Keratinocyte (primary cell): Measurements from ENCODE around the gene FAM162A. TPM values are rescaled to one million over a fixed set of nuclear protein-coding genes. Genes with fewer than 3 reads are reported as not detected.

Experiments used
- DNase-seq: peaks from one replicate; pipeline ENCODE4 v3.0.0-alpha.2; 2011; ENCODE audit warnings: low read depth, missing footprints, low spot score
- FAIRE-seq: peaks from 2 replicates; lab custom pipeline; 2011; peaks lifted over from hg19 to GRCh38; lab: Jason Lieb, UNC
- H2AFZ ChIP-seq: 2 replicates; pipeline ENCODE4 v1.6.0; 2012; ENCODE audit warnings: low read length, control low read depth, inconsistent platforms; ENCODE audit not compliant: control insufficient read depth
- H3K27ac ChIP-seq: 2 replicates; pipeline ENCODE4 v1.5.1; 2011; ENCODE audit warnings: low read length; ENCODE audit not compliant: control insufficient read depth, insufficient read depth
- H3K27me3 ChIP-seq: 3 replicates; pipeline ENCODE4 v1.6.0; 2011; ENCODE audit warnings: low read length; ENCODE audit not compliant: control insufficient read depth, insufficient read depth; ENCODE audit errors: extremely low read depth
- H3K36me3 ChIP-seq, 2 experiments: 2 replicates in 1 of 2; 3 replicates in 1 of 2; pipeline ENCODE4 v1.5.1; 2011; ENCODE audit warnings: low read length in 2 of 2, mild to moderate bottlenecking in 1 of 2; ENCODE audit not compliant: control insufficient read depth in 2 of 2, insufficient read depth in 2 of 2; ENCODE audit errors: extremely low read depth in 1 of 2
- H3K4me1 ChIP-seq: 3 replicates; pipeline ENCODE4 v1.5.1; 2011; ENCODE audit warnings: low read length; ENCODE audit not compliant: control insufficient read depth, insufficient read depth; ENCODE audit errors: extremely low read depth
- H3K4me2 ChIP-seq: 3 replicates; pipeline ENCODE4 v1.6.0; 2011; ENCODE audit warnings: low read depth, low read length; ENCODE audit not compliant: control insufficient read depth, insufficient read depth; ENCODE audit errors: extremely low read depth
- H3K4me3 ChIP-seq, 3 experiments: fragments of 200-600 bp in 1 of 3; sonication (generic) in 1 of 3; 2 replicates in 2 of 3; 3 replicates in 1 of 3; pipeline ENCODE4 v1.5.1; 2011 to 2016; ENCODE audit warnings: low read length in 3 of 3, mild to moderate bottlenecking in 3 of 3, control low read depth in 2 of 3, inconsistent platforms in 1 of 3, low read depth in 1 of 3, mixed read lengths in 1 of 3, mixed run types in 1 of 3, moderate library complexity in 1 of 3; ENCODE audit not compliant: control insufficient read depth in 2 of 3, insufficient read depth in 2 of 3; ENCODE audit errors: extremely low read depth in 1 of 3
- H3K79me2 ChIP-seq: 2 replicates; pipeline ENCODE4 v1.6.0; 2012; ENCODE audit warnings: low read length; ENCODE audit not compliant: control insufficient read depth, insufficient read depth
- H3K9ac ChIP-seq: 3 replicates; pipeline ENCODE4 v1.6.0; 2011; ENCODE audit warnings: low read length; ENCODE audit not compliant: control insufficient read depth, insufficient read depth; ENCODE audit errors: extremely low read depth
- H3K9me1 ChIP-seq: 3 replicates; pipeline ENCODE4 v1.6.0; 2011; ENCODE audit warnings: low read length; ENCODE audit not compliant: control insufficient read depth, insufficient read depth; ENCODE audit errors: extremely low read depth
- H3K9me3 ChIP-seq: 2 replicates; pipeline ENCODE4 v1.5.1; 2012; ENCODE audit warnings: low read depth, low read length; ENCODE audit not compliant: control insufficient read depth
- H4K20me1 ChIP-seq: 3 replicates; pipeline ENCODE4 v1.6.0; 2011; ENCODE audit warnings: low read length; ENCODE audit not compliant: control insufficient read depth, insufficient read depth; ENCODE audit errors: extremely low read depth
- EZH2 ChIP-seq: IDR thresholded peaks from one replicate; pipeline ENCODE4 v1.6.1; 2012; ENCODE audit warnings: inconsistent platforms, mild to moderate bottlenecking, low read length, moderate library complexity
- dilution Hi-C: fragments of 300-500 bp; cut with MboI; formaldehyde crosslinking; loops from one replicate; pipeline ENCODE4 v1.7.0; 2020; ENCODE audit warnings: low sequenced_read_pairs; ENCODE audit not compliant: extremely low pct_ligation_motif_present
- polyA plus RNA-seq, 5 experiments: library from polyadenylated mRNA; depleted of rRNA in 3 of 5; stranded (reverse) in 3 of 5; stranded (forward) in 1 of 5; unstranded in 1 of 5; fragments of >200 nt; gene quantifications; 1 replicate in 1 of 5; 2 replicates in 3 of 5; 3 replicates in 1 of 5; pipeline versions ENCODE4 v1.2.1 to v1.2.3, GENCODE V29; 2011 to 2012; ENCODE audit warnings: missing spikeins in 2 of 5, low read depth in 1 of 5, low replicate concordance in 1 of 5
- TF ChIP-seq, protein P1 (sequence below), 3 experiments: IDR thresholded peaks in 1 of 3; conservative IDR thresholded peaks in 1 of 3; optimal IDR thresholded peaks in 1 of 3; 2 replicates in 2 of 3; 3 replicates in 1 of 3; pipeline versions ENCODE3 to v1.5.1; 2011; ENCODE audit warnings: low read length in 3 of 3, mild to moderate bottlenecking in 3 of 3, moderate library complexity in 2 of 3, control low read depth in 1 of 3, inconsistent platforms in 1 of 3; ENCODE audit not compliant: insufficient read depth in 2 of 3; ENCODE audit errors: extremely low read depth in 1 of 3

Gene FAM162A
- polyA plus RNA-seq, 1 donor (not counting 4 experiments of a cell fraction or from before 2014, with no cell fraction given) = 124 TPM

DNA sequence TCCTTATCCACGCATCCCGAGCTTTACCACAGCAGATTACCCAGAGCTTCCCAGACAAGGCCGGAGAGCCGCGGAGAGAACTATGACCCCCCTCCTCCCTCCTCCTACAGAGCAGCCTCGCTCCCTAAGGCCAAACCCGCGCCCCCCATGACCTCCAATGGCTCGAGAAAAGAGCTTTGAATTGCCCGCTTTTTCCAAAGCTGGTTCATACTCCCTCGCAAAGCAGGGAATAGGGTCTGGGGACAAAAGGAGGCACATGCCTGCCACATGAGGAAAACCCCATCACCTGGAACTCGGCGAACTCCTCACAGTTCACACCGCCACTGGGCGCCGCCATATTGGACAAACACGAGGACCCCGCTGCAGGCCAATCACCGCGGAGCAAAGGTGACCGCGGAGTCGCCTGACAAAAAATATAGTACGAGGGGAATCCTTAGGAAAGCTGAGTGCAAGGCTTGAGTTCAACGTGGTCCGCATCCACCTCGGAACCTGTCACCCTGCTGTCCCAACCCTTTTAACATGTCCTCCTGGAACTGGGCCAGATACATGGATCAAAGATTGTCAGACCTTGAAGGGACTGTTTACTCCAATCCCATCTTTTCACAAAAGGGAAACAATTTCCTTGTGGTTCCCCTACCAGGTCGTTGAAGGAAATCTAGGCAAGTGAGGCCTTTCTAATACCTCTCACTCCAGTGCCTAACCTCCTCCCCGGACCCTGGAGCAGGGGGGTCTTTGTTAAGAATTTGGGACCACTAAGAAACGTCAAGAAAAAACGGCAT is 905 bp upstream of the FAM162A start, which contains the start of gene MIX23:
MIX23 (minus strand) TSS at position 344 of the 779 bp plus-strand sequence; CDS start at position 337, 7 bp downstream.
- no peak for TF ChIP-seq EZH2
- TF ChIP-seq, protein P1, sequence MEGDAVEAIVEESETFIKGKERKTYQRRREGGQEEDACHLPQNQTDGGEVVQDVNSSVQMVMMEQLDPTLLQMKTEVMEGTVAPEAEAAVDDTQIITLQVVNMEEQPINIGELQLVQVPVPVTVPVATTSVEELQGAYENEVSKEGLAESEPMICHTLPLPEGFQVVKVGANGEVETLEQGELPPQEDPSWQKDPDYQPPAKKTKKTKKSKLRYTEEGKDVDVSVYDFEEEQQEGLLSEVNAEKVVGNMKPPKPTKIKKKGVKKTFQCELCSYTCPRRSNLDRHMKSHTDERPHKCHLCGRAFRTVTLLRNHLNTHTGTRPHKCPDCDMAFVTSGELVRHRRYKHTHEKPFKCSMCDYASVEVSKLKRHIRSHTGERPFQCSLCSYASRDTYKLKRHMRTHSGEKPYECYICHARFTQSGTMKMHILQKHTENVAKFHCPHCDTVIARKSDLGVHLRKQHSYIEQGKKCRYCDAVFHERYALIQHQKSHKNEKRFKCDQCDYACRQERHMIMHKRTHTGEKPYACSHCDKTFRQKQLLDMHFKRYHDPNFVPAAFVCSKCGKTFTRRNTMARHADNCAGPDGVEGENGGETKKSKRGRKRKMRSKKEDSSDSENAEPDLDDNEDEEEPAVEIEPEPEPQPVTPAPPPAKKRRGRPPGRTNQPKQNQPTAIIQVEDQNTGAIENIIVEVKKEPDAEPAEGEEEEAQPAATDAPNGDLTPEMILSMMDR (optimal IDR thresholded peaks at IDR 0.05 in 1 of 3, IDR thresholded peaks at IDR 0.05 in 1 of 3, conservative IDR thresholded peaks at IDR 0.05 in 1 of 3; ENCODE audit: extremely low read depth in 1 of 3, insufficient read depth in 2 of 3, low read length in 3 of 3) = no peak
- Histone ChIP-seq H3K9me3 (no peaks in the 10 kb centered on the region), H2AFZ (peak within 1 kb of the TSS; percentile 91), H3K79me2 (peaks cover 46% of the 10 kb centered on the region), H3K4me3 (peak within 1 kb of the TSS; percentile 83 to 95 (median 94)), H3K36me3 (no peaks in the 10 kb centered on the region), H3K9ac (peak within 1 kb of the TSS; percentile 94), H4K20me1 (no peaks in the 10 kb centered on the region), H3K27me3 (no peaks in the 10 kb centered on the region), H3K4me1 (peaks cover 19% of the 10 kb centered on the region), H3K27ac (peak within 1 kb of the TSS; percentile 87), H3K9me1 (no peaks in the 10 kb centered on the region), H3K4me2 (peak within 1 kb of the TSS; percentile 94)
- no peak for DNase-seq
- dilution Hi-C loops = no loop called here
- peak; percentile 88 for FAIRE-seq

DNA sequence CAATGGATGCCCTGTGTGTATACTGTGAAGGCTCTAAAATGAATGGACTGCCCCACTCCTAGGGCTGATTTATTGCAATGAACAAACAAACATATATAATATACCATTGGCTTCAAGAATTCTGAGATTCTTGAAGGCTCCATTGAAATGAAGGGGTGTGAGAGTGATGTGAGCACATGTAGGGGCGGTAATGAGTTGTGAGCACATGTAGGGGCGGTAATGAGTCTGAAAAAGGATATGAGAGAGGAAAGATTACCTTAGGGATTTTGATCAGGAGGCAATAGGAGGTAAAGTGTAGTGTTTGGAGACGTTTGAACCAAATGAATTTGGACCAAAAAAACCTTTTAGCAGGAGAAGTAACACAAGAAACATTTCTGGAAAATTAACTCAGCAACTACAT is 3.7 kb downstream of the FAM162A start:
- no peak overlapping the region for H3K9ac ChIP-seq
- no peaks in the 10 kb centered on the region for H4K20me1 ChIP-seq
- H3K4me1 ChIP-seq = peaks cover 10% of the 10 kb centered on the region
- H3K9me1 ChIP-seq = no peaks in the 10 kb centered on the region
- no peak overlapping the region for H3K4me2 ChIP-seq
- peaks cover 7% of the 10 kb centered on the region for H3K79me2 ChIP-seq
- H3K27me3 ChIP-seq = no peaks in the 10 kb centered on the region
- TF ChIP-seq EZH2 = no peak
- TF ChIP-seq, protein P1 (optimal IDR thresholded peaks at IDR 0.05 in 1 of 3, IDR thresholded peaks at IDR 0.05 in 1 of 3, conservative IDR thresholded peaks at IDR 0.05 in 1 of 3; ENCODE audit: extremely low read depth in 1 of 3, insufficient read depth in 2 of 3, low read length in 3 of 3) = no peak
- no peaks in the 10 kb centered on the region for H3K36me3 ChIP-seq
- dilution Hi-C loops = no loop called here
- no peak overlapping the region for H2AFZ ChIP-seq
- DNase-seq (no peak), FAIRE-seq (no peak)
- no peak overlapping the region for H3K4me3 ChIP-seq
- H3K27ac ChIP-seq = no peak overlapping the region
- H3K9me3 ChIP-seq = no peaks in the 10 kb centered on the region
